Measurements from ENCODE around the gene MEF2B.
A peak's percentile ranks its signal among the peaks of the same experiment; 100 is the strongest.

The MEF2B gene

GRCh38 chr19:19170053-19170872 is at the start of gene MEF2B:
Gene MEF2B, minus strand, starts transcription at chr19:19170263. Its CDS starts 19,528 bp downstream, at chr19:19150735.
- DNase-seq (ENCODE audit: low spot score), result peak; percentile 98

- no peak for DNase-seq (ENCODE audit: low spot score)
Observed at GRCh38 chr19:19218911-19219310, 48.8 kb upstream of the MEF2B start.

- DNase-seq (ENCODE audit: low spot score), result no peak
Observed at GRCh38 chr19:19217099-19217498, 47.0 kb upstream of the MEF2B start.

- DNase-seq (ENCODE audit: low spot score), result no peak
Observed at GRCh38 chr19:19215792-19216191, 45.7 kb upstream of the MEF2B start.

GRCh38 chr19:19214892-19215291 is 44.8 kb upstream of the MEF2B start:
- DNase-seq (ENCODE audit: low spot score), result no peak

GRCh38 chr19:19214159-19214490 is 44.1 kb upstream of the MEF2B start:
- DNase-seq (ENCODE audit: low spot score), result no peak

GRCh38 chr19:19213426-19214158 is 43.5 kb upstream of the MEF2B start:
- DNase-seq (ENCODE audit: low spot score), result no peak

GRCh38 chr19:19212916-19213315 is 42.9 kb upstream of the MEF2B start:
- no peak for DNase-seq (ENCODE audit: low spot score)

- peak; percentile 82 for DNase-seq (ENCODE audit: low spot score)
Observed at GRCh38 chr19:19211499-19212420, 41.7 kb upstream of the MEF2B start, which contains the start of gene NCAN. Gene NCAN, plus strand, starts transcription at chr19:19211958. Its CDS starts 4,996 bp downstream, at chr19:19216954.

- no peak for DNase-seq (ENCODE audit: low spot score)
Observed at GRCh38 chr19:19209372-19209771, 39.3 kb upstream of the MEF2B start.

GRCh38 chr19:19207637-19208572 is 37.8 kb upstream of the MEF2B start:
- DNase-seq (ENCODE audit: low spot score), result no peak

- no peak for DNase-seq (ENCODE audit: low spot score)
Observed at GRCh38 chr19:19206938-19207337, 36.9 kb upstream of the MEF2B start.

GRCh38 chr19:19205416-19206410 is 35.6 kb upstream of the MEF2B start:
- no peak for DNase-seq (ENCODE audit: low spot score)

GRCh38 chr19:19204181-19204580 is 34.1 kb upstream of the MEF2B start:
- DNase-seq (ENCODE audit: low spot score), result no peak

GRCh38 chr19:19203012-19203856 is 33.2 kb upstream of the MEF2B start, which contains the start of gene NR2C2AP:
Gene NR2C2AP, minus strand, starts transcription at chr19:19203414. Its CDS starts 354 bp downstream, at chr19:19203060.
- peak; percentile 98 for DNase-seq (ENCODE audit: low spot score)

- DNase-seq (ENCODE audit: low spot score), result no peak
Observed at GRCh38 chr19:19202707-19203011, 32.6 kb upstream of the MEF2B start.

- DNase-seq (ENCODE audit: low spot score), result no peak
Observed at GRCh38 chr19:19201697-19202630, 31.9 kb upstream of the MEF2B start.

- DNase-seq (ENCODE audit: low spot score), result no peak
Observed at GRCh38 chr19:19193926-19194325, 23.9 kb upstream of the MEF2B start.
